AG10803 (cell line): ENCODE data around the gene SAMD4A.

ENCODE experiments used
- DNase-seq: peaks from one replicate; pipeline ENCODE4 v3.0.0; 2010; ENCODE audit warnings: low read depth
- H3K4me3 ChIP-seq: 2 replicates; pipeline ENCODE4 v1.5.1; 2011; ENCODE audit warnings: mild to moderate bottlenecking, low read length, control low read depth
- CTCF ChIP-seq: conservative IDR thresholded peaks from 2 replicates; pipeline ENCODE4 v1.5.1; 2011; ENCODE audit warnings: mild to moderate bottlenecking, low read length, control low read depth, inconsistent platforms

SAMD4A gene

DNA sequence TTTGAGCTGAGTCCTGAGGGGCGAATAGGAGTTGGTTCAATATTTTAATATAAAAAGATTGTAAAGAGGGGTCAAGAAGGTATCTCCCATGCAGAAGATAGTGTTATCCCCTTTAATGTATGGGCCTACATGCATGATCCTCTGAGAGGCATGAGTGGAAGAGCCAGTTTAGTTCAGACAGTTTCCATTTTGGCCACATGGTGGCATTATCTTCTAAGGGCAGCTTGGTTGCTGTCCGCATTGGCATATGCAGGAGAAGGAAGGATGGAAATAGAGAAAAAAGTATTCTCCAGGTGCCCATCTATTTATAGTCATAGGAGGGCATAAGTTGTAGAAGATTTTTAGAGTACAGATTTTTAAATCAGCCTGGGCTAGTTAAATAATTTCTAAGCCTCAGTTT is 5.4 kb downstream of the SAMD4A start:
- DNase-seq, result no peak

DNA sequence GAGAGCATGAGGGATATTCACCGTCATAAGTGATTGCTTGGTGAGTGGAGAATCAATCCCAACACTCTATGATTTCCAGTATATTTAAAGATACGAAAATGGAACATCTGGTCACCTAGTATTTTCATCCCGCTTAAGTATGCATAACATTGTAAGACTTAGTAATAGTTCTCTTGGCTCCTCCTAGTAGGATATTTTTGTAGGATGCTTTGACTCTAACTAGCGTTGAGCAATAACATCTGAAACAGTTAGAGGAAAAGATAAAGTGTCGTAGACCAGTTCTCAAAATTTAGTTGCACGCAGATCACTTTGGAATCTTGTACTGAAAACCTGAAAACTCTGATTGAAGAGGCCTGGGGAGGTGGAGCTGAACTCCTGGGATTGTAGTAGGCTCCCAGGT is 7.6 kb downstream of the SAMD4A start:
- TF ChIP-seq CTCF, result no peak
- DNase-seq, result peak; percentile 75

More for the DNA sequence above, 5.4 kb downstream of the SAMD4A start:
- peak; percentile 49 for TF ChIP-seq CTCF
- no peak overlapping the region for H3K4me3 ChIP-seq

DNA sequence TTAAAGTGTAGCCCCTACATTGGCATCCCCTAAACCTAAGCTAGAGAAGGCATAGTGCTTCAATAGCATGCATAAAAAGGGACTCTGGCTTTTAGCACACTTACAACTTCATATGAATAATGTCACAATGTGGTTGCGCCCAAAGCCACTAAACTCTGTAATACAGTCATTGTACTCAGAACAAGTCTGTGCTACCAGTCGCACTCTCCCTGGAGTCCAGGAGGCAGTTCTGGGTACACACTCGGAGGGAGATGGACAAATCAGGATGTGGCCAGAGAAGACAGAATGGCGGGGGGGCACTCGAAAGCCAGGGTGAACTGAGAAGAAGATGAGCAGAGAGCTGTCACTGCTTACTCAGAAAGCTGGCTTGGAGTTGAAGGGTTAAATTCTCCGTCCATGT is 10.6 kb downstream of the SAMD4A start:
- DNase-seq, result no peak
- no peak overlapping the region for H3K4me3 ChIP-seq
- no peak for TF ChIP-seq CTCF

More for the DNA sequence above, 7.6 kb downstream of the SAMD4A start:
- no peak overlapping the region; the same call in 1 of the 2 replicates for H3K4me3 ChIP-seq

- no peak for TF ChIP-seq CTCF
These were observed 11.0 kb downstream of the SAMD4A start for GRCh38 chr14:54577977-54578376.

DNA sequence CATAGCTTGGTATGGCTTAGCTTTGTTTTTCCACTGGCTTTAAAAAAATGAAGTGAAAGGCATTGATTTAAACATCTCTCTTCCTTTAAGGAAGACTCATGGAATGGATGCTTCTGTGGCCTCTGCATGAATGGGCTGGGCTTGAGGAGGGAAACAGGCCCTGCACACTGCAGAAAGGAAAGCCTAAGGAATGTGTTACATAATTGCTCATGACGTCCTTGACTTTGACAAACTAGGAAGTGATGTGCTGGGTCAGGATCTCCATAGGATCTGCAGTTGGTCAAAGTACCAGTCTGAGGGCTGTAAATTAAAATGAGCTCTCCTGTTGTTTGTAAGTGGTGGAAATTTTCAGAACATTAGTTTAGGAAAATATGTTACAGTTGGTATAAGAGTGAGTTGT is 12.7 kb downstream of the SAMD4A start:
- no peak for TF ChIP-seq CTCF
- no peak overlapping the region for H3K4me3 ChIP-seq
- peak; percentile 68 for DNase-seq

More at GRCh38 chr14:54577977-54578376, 11.0 kb downstream of the SAMD4A start:
- H3K4me3 ChIP-seq, result no peak overlapping the region
- DNase-seq, result peak; percentile 33

- H3K4me3 ChIP-seq, result no peak overlapping the region
- DNase-seq, result no peak
- TF ChIP-seq CTCF, result no peak
These were observed 14.0 kb downstream of the SAMD4A start for GRCh38 chr14:54580933-54581332.

DNA sequence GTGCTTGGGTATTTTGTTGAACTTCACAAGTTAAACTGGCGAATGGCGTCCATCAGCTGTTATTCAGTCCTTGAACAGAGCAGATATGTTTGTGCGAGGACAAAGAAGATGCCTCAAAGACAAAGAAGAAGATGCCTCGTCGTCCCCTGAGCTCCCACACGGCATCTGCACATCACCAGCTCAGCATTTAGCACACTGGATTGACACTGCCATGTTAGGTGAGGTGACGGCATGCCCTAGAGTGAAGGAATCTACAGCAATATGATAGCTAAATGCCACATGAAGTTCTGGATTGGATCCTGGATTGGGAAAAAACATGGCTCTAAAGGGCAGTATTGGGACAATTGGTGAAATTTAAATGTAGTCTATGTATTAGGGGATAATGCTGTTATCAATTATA is 15.4 kb downstream of the SAMD4A start:
- no peak overlapping the region for H3K4me3 ChIP-seq
- DNase-seq, result no peak
- TF ChIP-seq CTCF, result no peak
